Stimulated activated naive CD8-positive, alpha-beta T cell treated with anti-CD3 and anti-CD28 coated beads, Interleukin-15, Interleukin-2, amounts not matched to agents 100 U/mL and 50 U/mL, for 24 hours (primary cell): ENCODE results near the gene OR4C45.
A peak's percentile ranks its signal among the peaks of the same experiment; 100 is the strongest.
"Not testable (repeated sequence)": the region's sequence is repeated elsewhere in the genome, so short reads cannot be mapped to it uniquely, and the experiment has no call there.

Source experiments
- ATAC-seq: fragments of 150-1000 bp; cut with Tn5 transposase; one replicate; pipeline ENCODE4 v1.10.0; 2021
- DNase-seq: peaks from one replicate; pipeline ENCODE4 v3.0.0; 2021

The OR4C45 gene

GRCh38 chr11:50032574-50032973 is at the start of gene OR4C45:
Gene OR4C45, plus strand, starts transcription at chr11:50032874.
- ATAC-seq = no peak
- DNase-seq = no peak

GRCh38 chr11:49995565-49995964 is 37.1 kb upstream of the OR4C45 start:
- DNase-seq (peak; percentile 35), ATAC-seq (no peak)

- DNase-seq (no peak), ATAC-seq (no peak)
These were observed 2.5 kb upstream of the OR4C45 start for GRCh38 chr11:50030193-50030592.

- not testable (repeated sequence) for ATAC-seq, DNase-seq
These were observed 3.6 kb downstream of the OR4C45 start for GRCh38 chr11:50036239-50036638.

GRCh38 chr11:50037251-50037650 is 4.6 kb downstream of the OR4C45 start:
- ATAC-seq (no peak), DNase-seq (no peak)

GRCh38 chr11:50044647-50045046 is 12.0 kb downstream of the OR4C45 start:
- no peak for ATAC-seq
- no peak for DNase-seq

GRCh38 chr11:50063056-50063455 is 30.4 kb downstream of the OR4C45 start:
- not testable (repeated sequence) for DNase-seq, ATAC-seq

- DNase-seq (no peak), ATAC-seq (no peak)
These were observed 37.7 kb downstream of the OR4C45 start for GRCh38 chr11:50070389-50070788.

GRCh38 chr11:50071584-50072225 is 39.0 kb downstream of the OR4C45 start:
- ATAC-seq = peak; percentile 22
- no peak for DNase-seq

GRCh38 chr11:50072226-50073112 is 39.8 kb downstream of the OR4C45 start:
- DNase-seq (no peak), ATAC-seq (no peak)

- ATAC-seq = no peak
- no peak for DNase-seq
These were observed 40.7 kb downstream of the OR4C45 start for GRCh38 chr11:50073113-50074105.

- DNase-seq (no peak), ATAC-seq (no peak)
These were observed 41.5 kb downstream of the OR4C45 start for GRCh38 chr11:50074161-50074560.

GRCh38 chr11:50075856-50076255 is 43.2 kb downstream of the OR4C45 start:
- ATAC-seq (no peak), DNase-seq (no peak)

- DNase-seq = no peak
These were observed 44.9 kb downstream of the OR4C45 start for GRCh38 chr11:50077526-50077925.

GRCh38 chr11:50078001-50078400 is 45.3 kb downstream of the OR4C45 start:
- DNase-seq (no peak), ATAC-seq (no peak)

More at GRCh38 chr11:50077526-50077925, 44.9 kb downstream of the OR4C45 start:
- ATAC-seq = no peak

GRCh38 chr11:50078946-50079345 is 46.3 kb downstream of the OR4C45 start:
- ATAC-seq, DNase-seq: not testable (repeated sequence)

- DNase-seq (no peak), ATAC-seq (no peak)
These were observed 47.6 kb downstream of the OR4C45 start for GRCh38 chr11:50080256-50080655.
